Suppressor macrophage treated with lipopolysaccharide for 1 hour (primary cell): ENCODE measurements around the gene CUX1.
A peak's percentile ranks its signal among the peaks of the same experiment; 100 is the strongest.

ENCODE experiments used
- DNase-seq, 3 donors: peaks; one replicate each; pipeline ENCODE4 v3.0.0-alpha.2; 2020 to 2022

Gene CUX1

DNA sequence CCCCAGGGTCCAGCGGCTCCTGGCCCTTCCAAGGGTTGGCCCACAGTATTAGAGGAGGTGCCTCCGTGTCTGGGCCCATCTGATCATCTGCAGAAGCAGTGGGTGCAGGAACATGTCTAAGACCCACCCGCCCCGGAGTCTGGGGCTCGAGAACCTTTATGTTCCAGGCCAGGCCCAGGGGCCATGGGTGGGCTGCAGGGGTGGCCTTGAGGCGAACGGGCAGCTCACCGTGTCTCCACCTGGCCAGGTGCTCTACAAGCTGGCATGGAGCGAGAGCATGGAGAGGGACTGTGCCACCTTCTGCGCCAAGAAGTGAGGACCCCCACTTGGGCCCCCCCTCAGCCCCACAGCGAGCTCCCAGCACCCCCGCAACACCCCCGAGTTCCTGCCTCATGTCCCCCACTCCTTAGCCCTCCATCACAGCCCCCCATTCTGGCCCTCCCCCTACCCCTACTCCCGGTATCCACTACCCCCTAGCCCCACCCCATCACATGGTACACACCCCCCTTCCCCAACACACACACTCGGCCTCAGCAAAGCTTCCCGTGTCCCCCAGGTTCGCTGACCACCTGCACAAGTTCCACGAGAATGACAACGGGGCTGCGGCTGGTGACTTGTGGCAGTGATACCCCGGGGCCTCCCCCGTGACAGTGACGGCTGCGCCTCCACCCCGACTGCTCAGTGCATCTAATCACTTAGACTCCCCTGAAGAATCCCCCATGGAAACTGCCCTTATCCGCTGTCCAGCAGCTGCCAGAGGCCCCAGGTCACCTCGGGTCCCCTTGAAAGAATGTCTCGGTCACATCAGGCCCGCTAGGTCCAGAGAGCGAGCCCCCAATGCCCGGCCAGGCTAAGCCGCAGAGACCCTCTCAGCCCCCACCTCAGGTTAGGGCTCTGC is 465.3 kb downstream of the CUX1 start:
- no peak for DNase-seq

DNA sequence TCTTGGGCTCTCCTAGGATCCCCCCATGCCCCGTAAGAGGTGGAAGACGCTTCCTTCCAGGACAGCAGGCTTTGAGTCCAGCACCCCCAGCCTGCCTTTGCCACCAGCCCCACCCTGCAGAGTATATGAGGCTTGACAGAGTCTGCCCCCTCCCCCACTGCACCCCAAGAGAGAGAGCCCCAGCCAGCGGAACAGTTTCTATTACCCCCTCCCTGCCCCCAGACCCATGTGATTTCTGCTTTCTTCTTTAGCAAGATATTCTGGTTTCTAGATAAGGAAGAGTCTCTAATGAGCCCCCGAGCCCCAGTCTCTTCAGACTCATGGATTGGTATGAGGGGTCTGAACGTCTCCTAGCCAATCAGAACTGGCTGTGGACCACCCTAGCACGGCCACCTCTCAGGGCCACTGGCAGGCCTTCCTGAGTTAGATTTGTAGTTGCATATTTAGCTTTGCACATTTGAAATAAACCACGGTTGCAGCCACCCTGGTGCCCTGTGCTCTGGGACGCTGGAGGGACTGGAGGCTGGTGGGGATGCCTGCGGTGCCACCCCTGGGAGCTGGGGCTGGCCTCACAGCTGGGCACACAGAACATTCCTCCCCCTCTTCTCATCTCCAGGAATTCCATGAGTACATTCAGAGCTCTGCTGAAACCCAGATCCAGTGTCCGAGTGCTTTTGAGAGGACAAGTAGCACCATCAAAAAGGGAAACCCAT is 466.2 kb downstream of the CUX1 start:
- DNase-seq, result no peak

DNA sequence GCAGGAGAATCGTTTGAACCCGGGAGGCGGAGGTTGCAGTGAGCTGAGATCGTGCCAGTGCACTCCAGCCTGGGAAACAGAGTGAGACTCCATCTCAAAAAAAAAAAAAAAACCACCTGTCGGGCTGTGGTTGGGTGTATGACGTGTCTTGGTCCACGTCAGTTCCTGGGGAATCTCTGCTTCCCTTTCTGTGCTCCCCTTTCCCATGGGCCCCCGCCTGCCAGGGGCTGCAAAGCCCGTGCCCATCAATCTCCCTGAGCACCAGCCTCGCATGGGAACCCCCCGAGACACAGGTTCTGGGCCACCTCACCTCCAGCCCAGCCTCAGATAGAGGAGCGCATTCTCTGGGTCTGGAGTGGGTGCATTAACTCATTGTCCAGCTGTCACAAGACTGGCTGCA is 467.0 kb downstream of the CUX1 start:
- peak; percentile 28 to 41 (median 31) for DNase-seq

DNA sequence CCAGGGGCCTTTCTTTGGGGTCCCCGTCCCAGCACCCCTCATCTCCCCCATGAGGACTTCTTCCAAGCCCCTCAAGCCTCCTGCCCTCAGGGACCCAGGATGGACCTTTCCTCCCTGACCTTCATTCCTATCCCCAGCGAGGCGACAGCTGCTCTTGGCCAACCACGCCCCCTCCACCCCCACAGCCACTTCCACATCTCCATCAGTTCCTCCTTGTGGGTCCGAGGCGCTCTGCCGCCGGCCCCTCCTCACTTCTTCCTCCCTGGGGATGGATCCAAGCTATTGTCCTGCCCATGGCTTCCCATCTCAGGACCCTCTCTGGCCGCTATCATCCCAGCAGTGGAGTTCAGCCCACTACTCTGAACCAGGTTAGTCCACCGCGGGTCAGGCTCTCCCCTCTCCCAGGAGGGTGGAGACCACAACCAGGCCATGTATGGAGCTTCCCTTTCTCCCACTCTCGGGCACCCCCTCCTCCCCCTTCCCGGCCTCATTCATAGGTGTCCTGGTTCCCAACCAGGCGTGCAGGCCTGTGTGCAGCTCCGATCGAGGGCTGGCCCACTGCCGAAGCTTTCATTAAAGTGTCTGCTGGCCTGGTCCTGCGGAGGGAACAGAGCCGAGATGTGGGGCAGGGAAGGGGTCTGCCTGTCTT is 467.6 kb downstream of the CUX1 start:
- peak; percentile 65 to 89 (median 83) for DNase-seq

DNA sequence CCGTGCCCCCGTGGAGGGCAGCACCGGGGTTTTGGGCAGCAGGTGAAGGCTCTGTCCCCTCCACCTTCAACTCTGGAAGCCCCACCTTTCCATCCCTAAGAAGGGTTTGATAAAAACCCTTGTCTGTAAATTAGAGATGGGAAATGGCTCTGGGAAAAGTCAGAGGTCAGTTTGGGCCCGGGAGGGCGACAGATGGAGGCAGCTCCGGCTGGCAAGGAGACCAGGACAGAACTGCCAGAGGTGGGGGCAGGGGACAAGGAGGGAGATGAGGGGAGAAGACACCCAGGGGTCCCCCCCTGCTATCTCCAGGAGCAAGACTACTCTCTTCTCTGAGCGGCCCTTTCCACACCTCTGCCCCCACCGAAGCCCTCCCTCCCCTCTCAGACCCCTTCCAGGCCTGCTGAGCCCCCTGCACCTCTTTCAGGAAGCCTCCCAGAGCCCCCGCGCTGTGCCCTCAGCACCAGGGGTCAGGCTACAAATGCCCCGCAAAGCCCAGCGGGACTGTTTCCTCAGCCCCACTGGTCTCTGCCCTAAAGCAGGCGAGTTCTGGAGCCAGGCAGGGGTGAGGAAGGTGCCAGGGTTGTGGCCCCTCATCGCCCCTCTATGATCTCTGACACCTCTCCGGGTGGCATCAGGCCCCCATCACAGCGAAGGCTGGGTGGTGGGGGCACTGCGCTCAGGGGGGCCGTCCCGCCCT is 468.3 kb downstream of the CUX1 start:
- DNase-seq, result no peak

DNA sequence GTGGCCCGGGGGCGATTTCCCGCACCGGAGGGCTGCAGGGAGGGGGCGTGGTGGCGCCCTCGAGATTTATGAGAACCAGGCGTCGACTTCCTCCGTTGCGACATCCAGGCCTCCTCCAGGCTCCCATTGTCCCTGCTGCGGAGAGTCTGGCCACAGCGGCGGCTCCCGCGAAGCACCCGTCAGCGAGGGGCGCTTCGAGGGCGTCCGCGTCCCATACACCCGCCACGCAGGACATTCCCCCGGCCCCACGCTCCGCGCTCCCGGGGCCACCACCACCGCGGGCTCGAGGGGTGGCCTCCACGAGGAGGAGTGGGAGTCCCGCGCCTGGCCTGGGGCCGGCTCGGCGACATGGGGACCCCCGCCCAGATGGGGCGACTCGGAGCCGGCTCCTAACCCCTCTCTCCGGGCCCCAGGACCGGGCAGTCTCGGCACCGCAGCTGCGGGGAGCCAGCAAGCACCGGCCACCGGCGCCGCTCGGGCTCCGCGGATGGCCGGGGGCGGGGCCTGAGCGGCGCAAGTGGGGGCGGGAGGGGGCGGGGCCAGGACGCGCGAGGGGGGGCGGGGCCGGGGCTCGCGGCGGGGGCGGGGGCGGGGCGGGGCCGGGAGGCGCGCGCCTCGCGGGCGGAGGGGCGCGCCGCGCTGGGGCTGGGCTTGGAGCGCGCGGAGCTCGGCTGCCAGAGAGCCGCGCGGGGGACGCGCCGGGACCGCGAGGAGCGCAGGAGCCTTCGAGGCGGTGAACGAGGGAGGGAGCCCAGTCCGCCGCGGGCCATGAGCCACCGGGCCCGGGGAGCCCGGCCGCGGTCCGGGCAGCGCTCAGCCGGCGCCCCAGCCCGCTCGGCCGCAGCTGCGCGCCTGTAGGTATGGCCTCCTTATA is 469.0 kb downstream of the CUX1 start, which contains the start of gene SH2B2:
TSS of gene SH2B2 (plus strand) at position 632 of the 874 bp plus-strand sequence. CDS start 13,683 bp downstream, outside the sequence.
- peak; percentile 86 to 90 (median 86) for DNase-seq

DNA sequence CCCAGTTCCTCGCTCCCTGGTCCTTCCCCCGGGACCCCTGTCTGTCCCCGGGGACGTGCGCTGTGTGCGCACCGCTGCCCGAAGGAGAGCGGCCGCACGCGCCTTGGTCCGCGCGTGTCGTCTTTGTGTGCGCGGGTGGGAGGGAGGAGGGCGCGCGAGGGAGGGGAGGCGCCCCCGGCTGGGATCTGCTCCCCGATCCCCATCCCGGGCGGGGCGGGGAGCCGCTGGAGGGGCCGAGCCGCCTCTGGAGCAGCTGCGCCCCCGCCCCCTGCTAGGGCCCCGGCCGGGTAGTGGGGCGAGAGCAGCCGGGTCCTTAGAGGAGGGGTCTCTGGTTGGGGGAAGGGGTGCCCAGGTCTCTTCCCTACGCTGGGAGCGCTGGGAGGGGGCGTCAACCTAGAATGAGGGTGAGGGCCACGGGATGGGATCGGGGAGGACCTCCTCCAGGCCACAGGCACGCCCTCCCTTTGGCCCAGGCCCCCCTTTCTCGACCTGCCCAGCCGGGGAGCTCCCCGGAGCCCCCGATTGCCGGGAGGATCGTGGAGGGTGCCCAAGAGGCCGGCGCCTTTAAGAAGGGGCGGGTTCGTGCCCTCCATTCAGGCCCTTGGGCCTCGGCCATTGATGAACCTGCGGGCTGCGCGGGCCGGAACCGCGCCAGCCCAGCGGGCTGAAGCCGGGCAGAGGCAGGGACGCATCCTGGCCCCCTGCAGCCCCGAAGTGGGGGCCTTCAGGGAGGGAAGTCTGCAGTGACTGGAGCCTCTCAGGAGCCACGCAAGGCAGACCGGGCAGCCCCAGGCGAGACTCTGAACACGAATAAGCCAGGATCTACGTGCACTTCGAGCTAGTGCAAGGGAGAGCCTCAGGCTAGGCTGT is 469.9 kb downstream of the CUX1 start:
- DNase-seq, result peak; percentile 36 to 62 (median 40)

DNA sequence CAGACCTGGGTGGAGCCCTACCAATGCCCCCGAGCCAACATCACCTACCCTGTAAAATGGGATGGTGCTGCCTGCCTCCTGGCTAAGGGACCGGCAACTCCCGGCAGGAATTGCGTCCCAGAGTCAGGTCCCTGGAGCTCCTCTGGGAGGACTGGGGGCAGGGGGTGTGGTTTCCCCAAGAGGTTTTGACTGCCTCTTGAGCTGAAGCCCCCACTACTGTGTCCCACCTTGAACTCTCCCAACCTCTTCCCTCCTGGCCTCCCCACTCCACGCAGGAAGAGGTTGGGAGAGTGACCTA is 470.5 kb downstream of the CUX1 start:
- no peak for DNase-seq

DNA sequence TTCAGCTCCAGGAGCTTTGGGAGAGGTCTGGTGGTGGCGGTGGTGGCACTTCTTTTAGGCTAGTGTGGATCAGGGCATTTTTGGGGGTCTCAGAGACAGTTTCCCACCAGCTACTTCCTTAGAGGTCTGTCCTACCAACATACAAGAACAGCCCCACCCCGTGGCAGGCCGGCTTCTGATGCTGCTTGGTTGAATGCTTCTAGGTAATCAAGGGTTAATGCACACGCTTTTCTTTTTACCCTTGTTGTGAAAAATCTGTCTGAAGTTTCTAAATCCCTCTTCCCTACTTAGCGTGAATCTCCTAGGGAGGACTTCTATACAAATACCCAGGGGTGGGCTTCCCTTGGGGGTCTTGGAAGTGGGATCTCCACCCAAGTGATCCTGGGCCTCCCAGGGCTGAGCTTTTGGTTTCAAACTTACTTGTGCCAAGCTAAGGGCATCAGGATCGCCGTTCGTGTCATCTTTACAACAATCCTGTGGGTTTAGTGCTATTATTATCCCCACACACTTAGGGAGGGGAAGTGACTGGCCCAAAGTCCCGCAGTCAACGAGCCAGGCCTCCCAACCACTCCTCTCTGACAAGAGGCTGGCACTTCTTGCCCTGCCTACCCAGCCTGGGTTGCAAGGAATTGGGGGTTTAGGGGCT is 471.0 kb downstream of the CUX1 start:
- peak; percentile 58 to 66 (median 63) for DNase-seq

DNA sequence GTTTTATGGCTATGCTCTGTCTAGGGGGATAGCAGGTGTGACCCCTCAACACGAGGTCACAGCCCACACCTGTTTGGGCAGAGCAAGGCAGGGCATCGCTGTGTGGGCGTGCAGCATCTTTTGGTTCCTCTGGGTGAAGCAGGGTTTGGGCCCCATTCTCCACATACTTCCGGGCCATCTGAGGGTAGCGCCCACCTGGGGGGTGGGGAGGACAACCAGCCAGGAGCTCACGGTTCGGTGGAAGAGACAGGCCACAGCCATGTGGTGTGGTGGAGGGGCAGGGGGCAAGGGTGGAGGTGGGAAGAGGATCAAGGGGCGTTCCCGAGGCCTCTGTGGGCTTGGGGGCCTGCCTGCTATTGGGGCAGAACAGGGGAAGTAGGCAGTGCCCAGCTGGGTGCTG is 471.6 kb downstream of the CUX1 start:
- DNase-seq, result no peak

DNA sequence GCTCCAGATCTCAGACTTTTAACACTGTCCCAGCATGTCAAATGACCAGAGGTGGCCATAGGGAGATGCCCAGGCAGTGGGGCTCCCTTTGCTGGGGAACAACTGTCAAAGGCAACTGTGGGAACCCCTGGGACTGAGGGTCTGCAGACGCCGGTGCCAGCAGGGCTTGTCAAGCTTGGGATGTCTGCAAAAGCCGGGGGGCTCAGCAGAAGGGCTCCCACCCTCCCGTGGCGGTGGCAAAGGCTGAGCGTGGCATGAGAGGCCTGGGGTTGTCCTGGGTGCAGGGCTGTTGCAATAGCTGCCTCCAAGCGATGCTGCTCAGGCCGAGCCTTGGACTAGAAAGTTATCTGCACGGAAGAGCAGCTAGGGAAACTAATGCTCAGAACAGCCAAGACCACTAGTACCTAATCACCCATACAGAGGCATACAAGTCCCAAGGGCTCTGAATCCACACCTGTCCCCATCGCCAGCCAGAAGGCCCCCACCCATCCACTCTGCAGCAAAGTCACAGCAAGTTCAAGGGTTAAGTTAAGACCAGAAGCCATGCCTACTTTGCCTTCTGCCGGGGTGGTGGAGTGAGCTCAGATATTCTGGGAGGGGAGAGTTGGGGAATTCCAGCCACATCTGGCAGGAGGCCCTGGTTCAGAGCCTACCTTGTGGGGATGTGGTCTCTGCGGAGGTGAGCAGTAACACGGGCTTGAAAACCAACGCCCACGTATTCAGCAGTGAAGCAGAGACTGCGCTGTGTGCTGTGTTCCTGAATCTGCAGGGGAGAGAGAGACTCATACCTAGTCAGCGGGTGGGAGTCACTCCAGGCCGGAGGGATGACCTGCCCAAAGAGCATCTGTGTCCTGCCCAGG is 473.9 kb downstream of the CUX1 start:
- no peak for DNase-seq

DNA sequence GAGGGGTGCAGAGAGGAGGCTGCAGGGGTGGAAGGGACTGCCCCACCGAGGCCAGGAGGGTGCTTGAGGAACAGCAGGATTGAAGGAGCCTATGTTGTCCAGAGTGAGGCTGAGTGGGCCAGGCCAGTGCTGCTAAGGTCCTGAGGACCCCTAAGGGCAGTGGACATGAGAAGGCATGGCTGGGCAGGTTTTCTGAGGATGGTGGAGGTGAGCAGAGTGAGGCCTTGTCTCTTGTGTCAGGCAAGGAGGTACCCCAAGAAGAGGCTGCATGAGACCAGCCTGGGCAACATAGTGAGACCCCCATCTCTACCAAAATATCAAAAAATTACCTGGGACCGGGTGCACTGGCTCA is 474.5 kb downstream of the CUX1 start:
- no peak for DNase-seq

DNA sequence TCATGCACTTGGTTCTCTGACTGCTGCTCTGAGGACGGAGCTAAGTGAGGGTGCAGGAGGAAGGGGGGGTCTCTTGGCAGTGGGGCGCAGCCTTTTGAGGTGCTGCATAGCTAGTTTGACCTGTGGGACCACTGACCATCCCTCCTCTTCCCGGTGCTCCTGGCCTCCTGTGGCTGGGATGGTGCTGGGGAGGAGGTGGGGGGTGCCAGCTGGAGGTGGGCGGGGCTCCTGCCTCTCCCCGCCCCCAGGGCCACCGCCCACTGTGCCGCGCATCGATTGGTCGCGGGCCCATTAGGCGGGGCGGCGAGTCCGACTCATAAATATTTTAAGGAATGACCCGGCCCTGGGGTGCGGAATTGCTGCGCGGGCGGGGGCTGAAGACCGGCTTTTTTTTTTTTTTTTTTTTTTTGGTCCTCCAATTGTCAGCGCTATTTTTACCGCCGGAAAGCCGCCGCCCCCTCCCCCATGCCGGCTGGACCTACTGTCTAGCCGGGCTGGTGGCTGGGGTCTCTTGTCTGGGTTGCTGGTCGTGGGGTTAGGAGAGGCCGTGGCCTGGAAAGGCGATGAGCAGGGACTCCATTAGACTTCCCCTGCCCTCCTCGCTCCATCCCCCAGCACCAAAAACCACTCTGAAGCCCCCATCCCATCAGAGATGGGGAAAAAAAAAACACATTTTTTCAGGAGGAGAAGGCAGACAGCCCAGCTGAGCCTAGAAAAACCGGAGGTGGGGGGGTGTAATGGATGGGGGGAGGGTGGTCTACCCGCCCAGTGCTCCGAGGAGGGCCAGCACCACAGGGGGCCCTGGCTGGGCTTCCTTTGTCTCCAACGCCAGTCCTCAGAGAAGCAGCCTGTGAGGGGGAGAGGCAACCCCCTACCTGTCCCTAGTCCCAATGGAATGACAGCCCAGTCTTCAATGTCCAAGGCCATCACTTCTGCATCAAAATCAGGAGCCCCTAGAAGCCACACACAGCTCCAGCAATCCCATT is 475.7 kb downstream of the CUX1 start:
- peak in 2 of 3 donors; percentile 19 to 24 for DNase-seq

DNA sequence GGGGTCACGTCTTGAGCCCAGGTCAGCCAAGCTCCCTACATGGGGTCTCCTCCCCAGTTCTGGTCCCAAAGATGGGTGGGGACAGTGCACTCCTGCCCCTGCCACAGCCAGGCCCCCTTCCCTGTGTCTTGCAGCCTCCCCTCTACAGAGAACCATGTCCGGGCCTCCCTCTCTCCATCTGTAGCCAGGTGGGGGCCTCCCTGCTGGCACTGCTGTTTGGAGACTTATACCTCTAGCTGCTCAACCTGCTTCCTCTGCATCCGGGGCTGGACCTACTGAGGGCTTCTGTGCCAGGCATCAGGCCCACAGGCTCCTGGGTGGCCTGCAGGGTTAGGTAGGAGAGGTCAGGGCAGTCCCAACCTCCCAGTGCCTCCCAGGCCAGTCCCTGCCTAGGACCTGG is 477.2 kb downstream of the CUX1 start:
- no peak for DNase-seq

DNA sequence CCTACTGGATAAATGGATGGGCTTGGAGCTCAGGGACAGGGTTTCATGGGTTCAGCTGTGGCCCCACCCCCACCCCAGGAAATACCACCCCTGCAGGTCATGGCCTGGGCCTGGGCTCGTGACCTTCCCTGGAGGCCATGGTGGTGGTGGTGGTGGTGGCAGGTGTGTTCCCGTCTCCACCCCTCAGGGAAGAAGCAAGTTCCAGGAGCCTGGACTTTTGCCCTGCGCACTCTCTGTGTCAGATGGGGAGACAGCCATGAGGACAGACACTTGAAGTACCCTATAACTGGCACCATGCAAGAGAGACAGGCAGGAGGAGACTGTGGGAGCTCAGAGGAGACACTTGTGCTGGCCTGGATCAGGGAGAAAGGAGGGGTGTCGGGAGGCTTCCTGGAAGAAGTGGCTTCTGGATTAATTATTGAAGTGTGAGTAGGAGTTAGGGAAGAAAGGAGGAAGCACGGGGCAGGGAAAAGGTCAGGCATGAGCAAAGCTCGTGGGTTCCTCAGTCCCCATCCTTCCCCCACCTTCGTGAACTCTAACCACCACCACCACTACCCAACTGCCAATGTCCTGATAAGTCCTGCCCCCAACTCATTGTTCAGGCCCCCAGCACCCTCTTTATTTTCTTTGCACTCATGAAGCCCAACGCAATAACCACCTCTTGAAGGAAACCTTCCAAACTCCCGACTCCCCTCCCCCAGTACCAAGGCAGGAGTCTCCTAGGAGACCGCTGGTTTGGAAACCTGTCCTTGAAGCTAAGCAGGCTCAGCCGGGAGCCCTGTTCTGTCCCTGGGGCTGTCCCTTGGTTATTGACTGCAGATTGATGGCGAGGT is 478.1 kb downstream of the CUX1 start:
- peak; percentile 24 to 44 (median 31) for DNase-seq

DNA sequence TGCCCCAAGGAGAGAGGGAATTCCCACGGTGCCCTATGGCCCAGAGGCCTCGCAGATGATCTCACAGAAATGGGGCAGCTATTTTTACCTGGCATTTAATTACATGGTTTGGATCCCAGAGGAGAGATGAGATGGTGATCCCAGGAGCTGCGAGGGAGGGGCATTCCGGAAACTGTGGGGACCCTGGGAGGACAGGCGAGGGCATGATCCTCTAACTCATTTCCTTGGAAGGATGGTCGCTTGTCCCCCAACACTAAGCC is 478.7 kb downstream of the CUX1 start:
- DNase-seq, result peak; percentile 22 to 40 (median 40)

DNA sequence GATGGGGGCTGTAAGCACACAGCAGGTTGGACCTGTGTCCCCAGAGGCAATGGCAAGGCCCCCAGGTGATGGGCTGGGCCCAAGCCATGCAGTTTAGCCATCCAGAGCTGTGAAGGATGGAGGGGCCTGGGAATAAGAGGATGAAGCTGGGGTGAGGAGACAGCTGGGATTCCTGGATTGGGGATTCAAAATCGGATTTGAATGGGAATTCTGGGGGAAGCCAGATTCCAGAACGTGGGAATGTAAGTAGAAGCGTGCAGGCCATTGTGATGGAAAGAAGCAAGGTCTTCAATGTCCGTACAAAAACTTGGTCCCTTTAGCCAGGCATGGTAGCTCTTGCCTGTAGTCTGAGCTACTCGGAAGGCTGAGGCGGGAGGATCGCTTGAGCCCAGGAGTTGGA is 479.1 kb downstream of the CUX1 start:
- no peak for DNase-seq
